OCI-LY7 (cell line): Measurements from ENCODE around the gene STK33. TPM values are rescaled to one million over a fixed set of nuclear protein-coding genes. Genes with fewer than 3 reads are reported as not detected.

ENCODE experiments used
- BruUV-seq: library from RNA; stranded (reverse); fragments of 400-500 nt; replicated peaks from 2 replicates; lab custom pipeline; 2021; lab: Mats Ljungman, UMichigan
- CTCF ChIA-PET: fragments of 300-600 bp; sonication (Branson Sonifier 250); formaldehyde crosslinking; loops from one replicate; lab custom pipeline; 2022; ENCODE audit warnings: antibody characterized with exemption; ENCODE audit not compliant: unreplicated experiment; lab: Charles Lee
- POLR2A ChIA-PET: fragments of 300-600 bp; sonication (Branson Sonifier 250); formaldehyde crosslinking; loops from one replicate; lab custom pipeline; 2022; ENCODE audit warnings: antibody characterized with exemption; lab: Charles Lee
- DNase-seq: peaks from one replicate; pipeline ENCODE4 v3.0.0-alpha.2; 2015; ENCODE audit warnings: low spot score
- H2AFZ ChIP-seq: fragments of 200-600 bp; sonication (generic), shearing (Covaris generic); 2 replicates; pipeline ENCODE4 v1.6.1; 2014; ENCODE audit warnings: mild to moderate bottlenecking, antibody characterized with exemption, low read length, moderate library complexity
- H3K27ac ChIP-seq: fragments of 200-600 bp; sonication (generic); 2 replicates; pipeline ENCODE4 v1.5.1; 2014; ENCODE audit warnings: mixed run types, low read depth, mild to moderate bottlenecking, moderate library complexity, low read length, inconsistent platforms; ENCODE audit not compliant: poor library complexity, severe bottlenecking
- H3K36me3 ChIP-seq: fragments of 200-600 bp; sonication (generic); 2 replicates; pipeline ENCODE4 v1.6.1; 2014; ENCODE audit warnings: mild to moderate bottlenecking, antibody characterized with exemption, low read length, moderate library complexity, mixed read lengths; ENCODE audit not compliant: insufficient read depth
- H3K4me1 ChIP-seq: fragments of 200-600 bp; sonication (generic); 2 replicates; pipeline ENCODE4 v1.5.1; 2014; ENCODE audit warnings: mild to moderate bottlenecking, low read length; ENCODE audit not compliant: insufficient read depth, poor library complexity, severe bottlenecking
- H3K4me2 ChIP-seq: fragments of 200-600 bp; sonication (generic); 2 replicates; pipeline ENCODE4 v1.6.1; 2014; ENCODE audit warnings: mild to moderate bottlenecking, low read length
- H3K4me3 ChIP-seq: fragments of 200-600 bp; sonication (generic); 2 replicates; pipeline ENCODE4 v1.5.1; 2014; ENCODE audit warnings: mild to moderate bottlenecking, low read depth, low read length; ENCODE audit not compliant: poor library complexity, severe bottlenecking
- H3K79me2 ChIP-seq: fragments of 200-600 bp; sonication (generic); 2 replicates; pipeline ENCODE4 v1.6.1; 2016; ENCODE audit warnings: low read depth, mild to moderate bottlenecking, low read length, moderate library complexity, mixed read lengths; ENCODE audit not compliant: insufficient read depth
- H3K9me2 ChIP-seq: fragments of 200-600 bp; sonication (generic); 2 replicates; pipeline ENCODE4 v1.6.1; 2016; ENCODE audit warnings: mild to moderate bottlenecking, low read length, mixed read lengths; ENCODE audit not compliant: insufficient read depth
- H3K9me3 ChIP-seq: fragments of 200-600 bp; sonication (generic); 2 replicates; pipeline ENCODE4 v1.6.1; 2014; ENCODE audit warnings: mild to moderate bottlenecking, mixed run types, low read length, mixed read lengths
- H4K20me1 ChIP-seq: fragments of 200-600 bp; sonication (generic); 2 replicates; pipeline ENCODE4 v1.6.1; 2014; ENCODE audit warnings: mild to moderate bottlenecking, antibody characterized with exemption, low read length, moderate library complexity, mixed read lengths; ENCODE audit not compliant: insufficient read depth
- EZH2phosphoT487 ChIP-seq: fragments of 200-600 bp; sonication (generic); IDR thresholded peaks from 2 replicates; pipeline ENCODE4 v1.6.1; 2018; ENCODE audit warnings: low read depth, borderline replicate concordance, mild to moderate bottlenecking, mixed run types, antibody characterized with exemption, low read length, moderate library complexity, mixed read lengths
- intact Hi-C: fragments of 100-400 bp; cut with micrococcal nuclease; formaldehyde crosslinking; loops from one replicate; pipeline ENCODE4 v1.10.0; 2022; ENCODE audit not compliant: unreplicated experiment
- total RNA-seq, 2 experiments: library from RNA; depleted of rRNA in 1 of 2; stranded (reverse); fragments of >200 nt in 1 of 2; shearing (Covaris generic) in 1 of 2; gene quantifications; 2 replicates each; pipeline ENCODE4 v1.2.3, GENCODE V29; 2014 to 2022
- TF ChIP-seq, protein P1 (sequence below): fragments of 200-600 bp; sonication (generic); conservative IDR thresholded peaks from 2 replicates; pipeline ENCODE4 v1.5.1; 2014; ENCODE audit warnings: mild to moderate bottlenecking, antibody characterized with exemption, low read length, moderate library complexity, mixed read lengths

STK33 gene
- total RNA-seq, 2 experiments from 2014 or later: 0.73 TPM; not detected in 1

DNA sequence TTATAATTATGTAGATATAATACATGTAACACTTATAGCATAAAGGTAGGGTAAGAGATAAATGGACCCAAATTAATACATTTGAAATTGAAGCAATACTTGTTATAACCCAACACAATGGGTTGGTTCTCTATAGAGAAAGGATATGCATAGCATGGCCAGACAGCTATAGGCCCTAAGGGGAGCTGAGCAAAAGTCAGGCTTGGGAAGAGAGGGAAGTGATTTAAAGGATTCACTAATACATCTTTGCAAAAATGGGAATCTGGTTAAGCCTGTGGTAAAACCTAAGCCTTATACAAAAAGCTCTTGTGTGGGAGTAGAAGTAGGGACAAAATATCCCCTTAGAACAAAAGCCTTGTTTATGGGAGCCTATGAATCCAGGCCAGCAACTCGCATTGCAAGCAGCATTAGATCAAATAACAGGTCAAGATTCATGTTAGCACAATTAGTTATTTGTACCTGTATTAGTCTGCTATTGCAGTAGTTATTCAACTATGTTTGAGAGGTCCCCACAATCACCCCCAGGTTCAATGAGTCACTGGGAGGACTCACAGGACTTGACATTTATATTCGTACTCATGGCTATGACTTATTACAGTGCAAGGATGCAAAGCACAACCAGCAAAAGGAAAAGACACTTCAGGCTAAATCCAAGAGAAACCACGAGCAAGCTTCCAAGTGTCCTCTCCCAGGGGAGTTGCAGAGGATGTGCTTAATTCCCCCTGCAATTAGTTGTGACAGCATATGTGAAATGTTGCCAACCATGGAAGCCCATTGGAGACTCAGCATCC, 185.7 kb downstream of the STK33 start:
- Histone ChIP-seq H3K9me3 (no peaks in the 10 kb centered on the region), H3K4me3 (no peak overlapping the region), H3K4me2 (no peak overlapping the region), H4K20me1 (no peaks in the 10 kb centered on the region), H3K36me3 (no peaks in the 10 kb centered on the region), H3K4me1 (no peaks in the 10 kb centered on the region), H3K79me2 (no peaks in the 10 kb centered on the region), H2AFZ (no peak overlapping the region), H3K27ac (no peak overlapping the region), H3K9me2 (no peaks in the 10 kb centered on the region)
- no peak for TF ChIP-seq EZH2phosphoT487
- TF ChIP-seq, protein P1, sequence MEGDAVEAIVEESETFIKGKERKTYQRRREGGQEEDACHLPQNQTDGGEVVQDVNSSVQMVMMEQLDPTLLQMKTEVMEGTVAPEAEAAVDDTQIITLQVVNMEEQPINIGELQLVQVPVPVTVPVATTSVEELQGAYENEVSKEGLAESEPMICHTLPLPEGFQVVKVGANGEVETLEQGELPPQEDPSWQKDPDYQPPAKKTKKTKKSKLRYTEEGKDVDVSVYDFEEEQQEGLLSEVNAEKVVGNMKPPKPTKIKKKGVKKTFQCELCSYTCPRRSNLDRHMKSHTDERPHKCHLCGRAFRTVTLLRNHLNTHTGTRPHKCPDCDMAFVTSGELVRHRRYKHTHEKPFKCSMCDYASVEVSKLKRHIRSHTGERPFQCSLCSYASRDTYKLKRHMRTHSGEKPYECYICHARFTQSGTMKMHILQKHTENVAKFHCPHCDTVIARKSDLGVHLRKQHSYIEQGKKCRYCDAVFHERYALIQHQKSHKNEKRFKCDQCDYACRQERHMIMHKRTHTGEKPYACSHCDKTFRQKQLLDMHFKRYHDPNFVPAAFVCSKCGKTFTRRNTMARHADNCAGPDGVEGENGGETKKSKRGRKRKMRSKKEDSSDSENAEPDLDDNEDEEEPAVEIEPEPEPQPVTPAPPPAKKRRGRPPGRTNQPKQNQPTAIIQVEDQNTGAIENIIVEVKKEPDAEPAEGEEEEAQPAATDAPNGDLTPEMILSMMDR: no peak
- intact Hi-C loops: no loop called here
- ChIA-PET CTCF (no interaction called here), POLR2A (no interaction called here)
- no peak for DNase-seq
- no TSS peak for BruUV-seq

DNA sequence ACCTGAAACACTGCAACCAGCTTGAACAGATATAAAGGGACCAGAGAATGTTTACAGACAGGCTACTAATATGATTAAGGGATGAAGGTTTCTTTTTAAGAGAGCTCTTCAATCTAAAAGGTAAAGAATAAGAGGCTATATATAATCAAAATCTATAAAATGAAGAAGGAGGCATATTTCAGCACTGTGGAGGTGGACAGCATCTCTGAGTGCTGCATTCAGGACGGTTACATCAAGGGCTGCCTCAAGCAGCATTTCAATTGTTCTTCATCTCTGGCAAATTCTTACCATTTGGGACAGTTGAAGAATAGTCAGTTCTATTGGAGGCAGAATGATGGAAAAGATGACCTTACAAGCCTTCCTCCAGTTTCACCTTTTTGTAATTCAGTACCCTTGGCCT, 190.7 kb downstream of the STK33 start:
- intact Hi-C loops: no loop called here
- BruUV-seq: no TSS peak
- ChIA-PET POLR2A (interaction anchor here (0.6 kb wide), 1 partner anchor 408 kb away, joined by 5 read pairs; no protein-coding TSS in a partner anchor), CTCF (no interaction called here)
- Histone ChIP-seq H3K79me2 (no peaks in the 10 kb centered on the region), H3K4me1 (no peaks in the 10 kb centered on the region), H3K4me3 (no peak overlapping the region), H3K4me2 (no peak overlapping the region), H3K9me2 (no peaks in the 10 kb centered on the region), H3K9me3 (no peaks in the 10 kb centered on the region), H3K36me3 (no peaks in the 10 kb centered on the region), H4K20me1 (no peaks in the 10 kb centered on the region), H3K27ac (no peak overlapping the region), H2AFZ (no peak overlapping the region)
- TF ChIP-seq, protein P1: no peak
- no peak for TF ChIP-seq EZH2phosphoT487
- DNase-seq: no peak

DNA sequence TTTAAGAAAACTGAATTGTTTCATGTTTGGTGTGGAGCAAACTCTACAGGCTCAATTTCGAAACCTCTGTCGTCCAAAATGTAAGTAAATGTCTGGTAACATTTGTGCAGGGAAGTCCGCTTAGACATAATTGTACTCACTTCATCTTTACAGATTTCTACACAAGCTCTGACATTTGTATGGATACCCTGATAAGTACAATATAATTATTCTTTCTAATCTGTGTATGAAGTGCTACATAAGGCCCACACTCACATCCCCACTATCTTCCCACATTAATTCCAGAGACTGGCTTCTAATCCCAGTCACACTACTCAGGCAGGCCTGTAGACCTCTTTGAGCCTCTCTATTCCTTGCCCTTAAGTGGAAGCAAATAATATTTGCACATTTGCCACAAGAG, 201.1 kb downstream of the STK33 start:
- H3K4me1 ChIP-seq: no peaks in the 10 kb centered on the region
- DNase-seq: no peak
- ChIA-PET CTCF (no interaction called here), POLR2A (no interaction called here)
- intact Hi-C loops: no loop called here
- H3K9me2 ChIP-seq: no peaks in the 10 kb centered on the region
- H3K36me3 ChIP-seq: no peaks in the 10 kb centered on the region
- TF ChIP-seq EZH2phosphoT487: no peak
- TF ChIP-seq, protein P1: no peak
- H3K27ac ChIP-seq: no peak overlapping the region
- H3K9me3 ChIP-seq: no peaks in the 10 kb centered on the region
- no peak overlapping the region for H2AFZ ChIP-seq
- H3K4me2 ChIP-seq: no peak overlapping the region
- H3K4me3 ChIP-seq: no peak overlapping the region
- no peaks in the 10 kb centered on the region for H3K79me2 ChIP-seq
- no peaks in the 10 kb centered on the region for H4K20me1 ChIP-seq
- BruUV-seq: no TSS peak
